ENCODE results near the gene SEC61G. TPM values are rescaled to one million over a fixed set of nuclear protein-coding genes. Genes with fewer than 3 reads are reported as not detected.

Gene SEC61G
- polyA plus RNA-seq, 1 donor: 114 TPM

GRCh38 chr7:54764861-54765260, 5.8 kb upstream of the SEC61G start:
- no peak for DNase-seq (ENCODE audit: low read depth)

DNA sequence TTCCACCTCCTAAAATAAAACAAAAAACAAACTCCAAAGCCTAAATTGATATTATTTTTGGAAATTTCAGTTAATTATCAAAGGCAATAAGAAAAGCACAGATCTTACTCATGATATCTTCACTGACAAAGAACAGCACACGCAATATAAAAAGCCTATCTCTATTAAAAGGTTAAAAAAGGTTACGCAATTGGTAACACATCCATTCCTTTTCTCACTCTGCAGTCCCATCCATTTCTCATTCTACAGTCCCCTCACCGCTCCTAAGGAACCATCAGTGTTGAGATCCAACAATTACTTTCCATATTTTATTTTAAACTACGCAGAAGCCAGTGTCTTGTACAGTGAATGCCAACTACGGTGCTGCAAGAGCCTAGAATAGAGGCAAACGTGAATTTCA, 1.3 kb downstream of the SEC61G start:
- no peak for DNase-seq (ENCODE audit: low read depth)

DNA sequence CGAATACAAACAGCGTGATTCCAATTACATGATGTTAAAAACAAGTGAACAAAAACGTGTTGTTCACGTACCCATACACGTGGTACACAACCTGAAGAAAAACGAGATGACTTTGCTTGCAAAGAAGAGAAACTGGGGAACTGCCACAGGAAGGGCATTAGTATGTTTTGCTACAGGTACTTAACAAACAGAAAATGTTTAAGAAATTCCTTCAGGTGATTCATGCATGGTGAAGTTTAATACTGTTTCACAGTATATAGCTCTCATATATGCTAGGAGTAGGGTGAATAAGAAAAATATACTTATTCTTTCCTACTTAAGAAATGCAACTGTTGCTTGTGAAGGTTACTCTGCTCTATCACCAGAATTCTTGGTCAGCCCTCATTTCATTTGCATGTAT, 9.8 kb downstream of the SEC61G start:
- DNase-seq (ENCODE audit: low read depth): no peak

DNA sequence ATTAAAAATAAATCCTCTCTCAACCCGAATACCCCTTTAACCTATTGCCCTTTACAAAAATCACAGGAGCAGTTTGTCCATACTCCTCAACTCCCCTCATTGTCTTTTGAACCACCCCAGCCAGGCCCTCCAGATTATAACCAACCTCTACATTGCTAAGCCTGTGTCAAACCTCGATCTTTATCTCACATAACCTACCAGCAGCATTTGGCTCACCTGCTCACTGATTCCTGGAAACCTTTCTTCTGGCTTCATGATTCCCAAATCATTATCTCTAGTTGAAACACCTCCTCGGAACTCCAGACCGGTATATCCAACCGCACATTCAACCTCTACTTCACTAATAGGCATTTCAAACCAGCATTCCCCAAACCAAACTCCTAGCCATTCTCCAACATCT, 11.8 kb downstream of the SEC61G start:
- DNase-seq (ENCODE audit: low read depth): no peak

DNA sequence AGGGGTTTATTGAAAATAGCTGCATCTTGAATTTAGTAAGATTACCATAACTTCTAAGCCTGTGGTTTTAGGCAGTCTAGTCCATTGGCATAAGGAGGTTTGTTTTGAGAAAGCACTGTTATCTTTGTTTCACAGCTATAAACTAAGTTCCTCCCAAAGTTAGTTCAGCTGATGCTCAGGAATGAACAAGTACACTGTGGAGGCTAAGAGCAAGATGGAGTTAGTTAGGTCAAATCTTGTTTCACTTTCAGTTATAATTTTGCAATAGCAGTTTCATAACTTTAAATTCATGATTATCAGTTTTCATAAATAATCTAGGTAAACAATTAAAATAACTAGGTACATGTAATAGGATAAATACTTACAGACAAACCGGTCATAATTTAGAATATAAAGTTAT, 15.4 kb downstream of the SEC61G start:
- no peak for DNase-seq (ENCODE audit: low read depth)

DNA sequence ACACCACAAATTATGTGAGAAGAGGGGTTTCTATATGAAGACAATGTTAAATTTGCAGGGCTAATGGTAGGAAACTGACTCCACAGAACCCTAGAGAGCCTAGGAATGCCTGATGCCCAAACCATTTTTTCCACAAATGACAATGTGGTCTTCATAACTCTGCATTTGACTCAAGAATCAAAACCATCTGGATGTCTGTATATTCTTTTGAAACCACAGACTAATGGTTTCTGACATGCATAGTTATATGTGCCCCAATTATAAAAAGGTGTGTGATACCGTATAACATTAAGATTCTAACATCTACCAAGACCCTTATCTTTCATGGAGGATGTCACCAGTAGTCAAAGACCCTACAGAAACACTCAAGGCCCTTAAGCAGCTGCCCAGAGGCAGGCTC, 20.3 kb downstream of the SEC61G start:
- no peak for DNase-seq (ENCODE audit: low read depth)

DNA sequence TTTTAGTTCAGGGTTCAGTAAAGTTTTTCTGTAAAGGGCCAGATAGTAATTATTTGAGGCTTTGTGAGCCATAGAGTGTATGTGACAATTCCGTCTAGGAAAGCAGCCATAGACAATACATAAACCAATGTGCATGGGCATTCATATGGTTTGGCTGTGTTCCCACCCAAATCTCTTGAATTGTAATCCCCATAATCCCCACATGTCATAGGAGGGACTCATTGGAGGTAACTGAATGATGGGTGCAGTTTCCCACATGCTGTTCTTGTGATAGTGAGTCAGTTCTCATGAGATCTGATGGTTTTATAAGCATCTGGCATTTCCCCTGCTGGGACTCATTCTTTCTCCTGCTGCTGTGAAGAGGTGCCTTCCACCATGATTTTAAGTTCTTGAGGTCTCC, 29.9 kb downstream of the SEC61G start:
- no peak for DNase-seq (ENCODE audit: low read depth)

GRCh38 chr7:54728411-54728810, 30.6 kb downstream of the SEC61G start:
- no peak for DNase-seq (ENCODE audit: low read depth)

GRCh38 chr7:54725255-54725654, 33.8 kb downstream of the SEC61G start:
- no peak for DNase-seq (ENCODE audit: low read depth)

- DNase-seq (ENCODE audit: low read depth): no peak
These were observed 36.5 kb downstream of the SEC61G start for GRCh38 chr7:54722502-54722901.

DNA sequence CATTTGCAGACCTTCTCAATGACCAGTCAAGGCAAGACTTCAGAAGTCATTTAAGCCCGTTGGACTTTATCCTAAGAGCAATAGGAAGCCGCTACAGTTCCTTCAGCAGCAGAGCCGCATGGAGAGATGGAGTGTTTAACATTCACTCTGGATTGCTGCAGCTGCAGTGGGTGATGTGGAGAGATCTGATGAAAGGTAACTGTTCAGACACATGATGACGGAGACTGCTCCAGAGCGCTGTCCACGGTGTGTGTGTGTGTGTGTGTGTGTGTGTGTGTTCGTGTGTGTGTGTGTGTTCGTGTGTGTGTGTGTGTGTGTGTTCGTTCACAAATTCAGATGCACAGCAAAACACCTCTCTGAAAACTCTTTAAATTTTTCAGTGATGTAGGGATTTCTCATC, 37.0 kb downstream of the SEC61G start:
- no peak for DNase-seq (ENCODE audit: low read depth)

DNA sequence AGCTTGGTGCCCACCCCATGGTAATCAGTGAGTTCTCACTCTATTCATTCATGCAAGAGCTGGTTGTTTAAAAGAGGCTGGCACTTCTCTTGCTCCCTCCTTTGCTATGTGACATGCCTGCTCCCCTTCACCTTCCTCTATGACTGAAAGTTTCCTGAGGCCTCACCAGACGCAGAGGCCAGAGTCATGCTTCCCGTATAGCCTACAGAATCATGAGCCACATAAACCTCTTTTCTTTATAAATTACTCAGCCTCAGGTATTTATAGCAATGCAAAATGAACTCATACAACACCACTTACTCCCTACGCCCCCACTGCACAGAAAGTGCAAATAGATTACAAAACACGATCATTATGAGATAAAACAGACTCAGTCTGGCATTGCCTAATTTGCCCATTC, 39.0 kb downstream of the SEC61G start:
- DNase-seq (ENCODE audit: low read depth): no peak

DNA sequence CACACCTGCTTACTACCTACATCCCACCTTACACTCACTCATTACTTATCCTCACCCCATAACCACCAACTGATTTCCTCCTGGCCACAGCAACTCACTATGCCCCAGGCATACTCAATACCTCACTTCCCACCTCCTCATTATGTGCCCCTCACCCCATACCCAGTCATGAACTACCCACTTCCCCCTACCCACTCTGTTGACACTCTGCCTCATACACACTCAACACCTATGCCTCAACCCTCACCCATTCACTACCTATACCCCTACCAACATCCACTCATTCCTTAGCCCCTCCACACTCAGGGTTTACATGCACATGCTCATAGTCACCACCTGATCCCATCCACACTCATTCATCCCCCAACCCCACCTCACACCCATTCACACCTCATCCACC, 39.6 kb downstream of the SEC61G start:
- DNase-seq (ENCODE audit: low read depth): no peak

DNA sequence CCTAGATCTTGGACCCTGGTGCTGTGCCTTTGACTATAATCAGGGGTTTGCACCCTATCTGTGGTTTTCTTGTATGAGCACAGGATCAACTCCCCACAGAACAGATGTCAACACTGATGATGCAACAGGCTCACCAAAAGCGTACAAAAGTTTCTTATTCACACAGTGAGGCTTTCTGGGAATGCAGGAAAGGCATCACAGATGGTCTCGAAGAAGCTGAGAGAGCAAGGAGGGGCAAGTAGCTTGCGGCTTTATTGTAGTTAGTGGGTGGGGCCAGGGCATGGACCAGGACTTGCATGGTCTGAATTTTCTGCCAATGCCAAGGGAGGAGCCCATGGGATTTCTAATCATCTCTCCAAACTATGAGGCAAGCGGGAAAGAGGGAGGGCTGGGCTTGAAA, 46.2 kb downstream of the SEC61G start:
- DNase-seq (ENCODE audit: low read depth): no peak

DNA sequence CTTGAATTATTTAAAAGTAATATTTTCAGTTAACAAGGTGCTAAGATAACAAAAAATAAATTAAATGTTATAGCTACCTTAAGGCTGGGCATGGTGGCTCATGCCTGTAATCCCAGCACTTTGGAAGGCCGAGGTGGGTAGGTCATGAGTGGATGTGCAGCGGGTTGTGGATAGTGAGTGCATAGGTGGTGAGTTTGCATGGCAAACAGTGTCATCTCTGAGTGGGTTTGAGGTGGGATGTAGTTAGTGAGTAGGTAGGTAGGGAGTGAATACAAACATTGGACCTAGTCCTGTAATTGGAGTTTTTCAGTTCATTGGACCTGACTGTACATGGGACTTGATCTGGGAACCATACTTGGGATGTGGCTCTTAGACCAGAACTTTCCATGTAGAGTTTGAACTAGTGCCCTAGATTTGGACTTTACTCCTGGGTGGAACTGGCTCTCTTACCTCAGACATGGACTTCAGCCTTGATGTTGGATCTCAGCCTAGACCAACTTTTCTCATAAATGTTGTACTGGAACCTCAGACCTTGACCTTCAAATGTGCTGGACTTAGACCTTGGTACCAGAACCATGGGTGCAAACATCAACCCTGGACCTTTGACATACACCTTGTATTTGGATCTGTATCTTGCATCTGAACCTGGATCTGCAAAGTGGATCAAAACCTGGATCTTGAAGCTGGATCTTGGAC, 47.0 kb downstream of the SEC61G start:
- DNase-seq (ENCODE audit: low read depth): no peak

DNA sequence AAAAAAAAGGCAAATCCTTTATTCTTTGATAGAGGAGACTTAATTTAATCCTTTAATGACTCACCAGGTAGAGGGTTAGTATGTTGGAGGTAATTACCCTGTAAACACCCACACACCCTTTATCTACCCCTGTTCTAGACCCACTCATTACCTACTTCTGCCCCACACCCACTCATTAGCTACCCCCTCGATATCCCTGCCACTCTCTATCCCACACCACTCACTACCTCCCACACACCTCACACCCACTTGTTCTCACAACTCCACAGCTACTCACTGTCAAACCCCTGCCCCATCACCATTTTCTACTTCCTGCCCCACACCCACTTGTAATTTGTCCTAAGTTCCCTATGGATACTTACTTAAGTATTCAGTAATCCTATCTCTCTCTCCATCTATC, 49.7 kb downstream of the SEC61G start:
- no peak for DNase-seq (ENCODE audit: low read depth)

DNA sequence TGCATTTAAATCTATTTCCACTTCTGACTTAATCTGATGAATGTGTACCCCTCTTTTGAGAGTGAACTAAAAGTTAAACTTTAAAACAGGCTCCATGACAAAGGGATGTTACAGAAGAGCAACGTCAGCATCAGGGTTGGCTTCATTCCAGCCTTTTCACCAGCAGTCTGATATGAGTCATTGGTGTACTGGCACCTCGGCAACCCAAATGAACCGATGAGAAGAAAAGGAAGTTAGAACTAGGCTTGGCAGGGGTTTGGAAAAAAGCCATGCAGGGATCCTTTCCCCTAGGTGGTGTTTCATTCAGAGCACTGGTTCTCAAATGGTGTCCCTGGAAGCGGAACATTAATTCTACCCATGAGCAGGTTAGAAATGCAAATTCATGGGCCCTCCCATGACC, 53.6 kb downstream of the SEC61G start:
- DNase-seq (ENCODE audit: low read depth): no peak

DNA sequence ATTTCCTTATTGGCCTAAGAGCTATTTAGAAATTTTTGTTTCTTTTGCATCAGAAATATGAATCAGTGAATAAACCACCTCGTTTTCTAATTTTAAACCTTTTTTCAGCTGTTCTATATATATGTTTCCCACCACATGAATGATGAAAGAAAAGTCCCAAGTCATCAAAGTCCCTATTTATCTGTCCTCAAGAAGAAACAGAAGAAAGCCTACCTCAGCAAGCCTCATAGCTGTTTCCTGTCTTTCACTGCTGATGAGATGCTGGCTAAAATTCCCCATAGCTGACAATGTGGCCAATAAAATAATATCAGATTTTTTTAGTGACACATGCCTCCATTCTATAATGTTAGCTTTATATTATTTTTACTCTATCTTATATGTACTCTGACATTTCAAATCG, 54.2 kb downstream of the SEC61G start:
- no peak for DNase-seq (ENCODE audit: low read depth)

Other genes with a start within 250 kb of the SEC61G start
- not detected for gene VSTM2A, start 216.8 kb downstream of the SEC61G start, polyA plus RNA-seq (ENCODE audit: insufficient read length)

Data from forelimb muscle (tissue), 1 donor.